ENCODE results near the gene NDUFAF2.

- TF ChIP-seq CTCF (IDR thresholded peaks at IDR 0.05; ENCODE audit: insufficient read depth, low read depth, low read length) (no peak), EZH2 (IDR thresholded peaks at IDR 0.05; ENCODE audit: insufficient read depth, low read length) (no peak)
These were observed 59.4 kb downstream of the NDUFAF2 start for GRCh38 chr5:61004448-61004847.
